ENCODE data around the gene EPHB2. TPM values are rescaled to one million over a fixed set of nuclear protein-coding genes. Genes with fewer than 3 reads are reported as not detected.

EPHB2 gene
- total and polyA plus RNA-seq, 2 of the 8 experiments (the other 6 are each of a cell fraction or from before 2014, with no cell fraction given), result 15.8 to 17.2 TPM

GRCh38 chr1:22860883-22861385 lies 150.3 kb downstream of the EPHB2 start:
- no peaks in the 10 kb centered on the region for H3K36me3 ChIP-seq (ENCODE audit: control insufficient read depth in 2 of 4, insufficient read depth in 4 of 4, low read length in 3 of 4)
- 81% methylated on average over 4 of the region's 4 CpGs; no CpG with 5 or more reads in 1 of the 2 experiments for WGBS, 2 experiments (ENCODE audit: extremely low coverage in 1 of 2, insufficient coverage in 1 of 2, insufficient read length in 1 of 2, insufficient replicate concordance in 2 of 2, low coverage in 1 of 2, low lambda C conversion rate in 2 of 2, missing lambda C conversion rate in 1 of 2)
- H2AFZ ChIP-seq (ENCODE audit: low read length), result no peak overlapping the region
- CTCF ChIA-PET (ENCODE audit: partially characterized antibody), result interaction anchor here (0.7 to 8.5 kb wide), 41 partner anchors 10 to 434 kb away, joined by 3 to 132 read pairs (median 10); no protein-coding TSS in a partner anchor
- H3K79me1 ChIP-seq (ENCODE audit: low read depth, low read length), result no peaks in the 10 kb centered on the region
- peaks cover 0 to 3% (median 0%) of the 10 kb centered on the region in 4 experiments; a peak in 3 of 7 replicates for H3K4me1 ChIP-seq (replicated peaks in 1 of 4; ENCODE audit: control insufficient read depth in 3 of 4, insufficient read depth in 4 of 4, low read length in 3 of 4)
- H4K20me1 ChIP-seq (replicated peaks in 1 of 2; ENCODE audit: control insufficient read depth in 1 of 2, insufficient read depth in 2 of 2, low read length in 2 of 2), result no peaks in the 10 kb centered on the region
- no peak overlapping the region for H4K5ac ChIP-seq (ENCODE audit: insufficient read length, low read depth, low read length)
- H4K91ac ChIP-seq (replicated peaks; ENCODE audit: insufficient read length, low read length), result no peak overlapping the region
- H3K4me3 ChIP-seq (ENCODE audit: extremely low read depth in 1 of 4, insufficient read depth in 2 of 4, low read depth in 3 of 4, low read length in 4 of 4), result no peak overlapping the region
- H2BK15ac ChIP-seq (ENCODE audit: low read length), result no peak overlapping the region
- no peaks in the 10 kb centered on the region; a peak in 1 of 7 replicates for H3K27me3 ChIP-seq (replicated peaks in 1 of 4; ENCODE audit: control insufficient read depth in 3 of 4, extremely low read depth in 1 of 4, insufficient read depth in 3 of 4, low read length in 3 of 4)
- H2AK5ac ChIP-seq (ENCODE audit: low read depth, low read length), result no peak overlapping the region
- H3K9ac ChIP-seq (replicated peaks in 1 of 4; ENCODE audit: extremely low read depth in 1 of 4, low read depth in 3 of 4, low read length in 3 of 4), result no peak overlapping the region
- H3K56ac ChIP-seq (replicated peaks; ENCODE audit: insufficient read length, low read depth, low read length), result no peak overlapping the region
- no peak overlapping the region for H3K27ac ChIP-seq (ENCODE audit: low read depth, low read length)
- H3K9me3 ChIP-seq (ENCODE audit: insufficient read depth in 2 of 2, low read depth in 1 of 2, low read length in 1 of 2), result no peaks in the 10 kb centered on the region
- no peaks in the 10 kb centered on the region for H3K23me2 ChIP-seq (ENCODE audit: low read depth, low read length)
- no peak overlapping the region for H2BK5ac ChIP-seq (ENCODE audit: low read depth, low read length)
- no peak overlapping the region for H3K14ac ChIP-seq (ENCODE audit: insufficient read length)
- DNase-seq (ENCODE audit: low read depth in 1 of 2, low spot score in 2 of 2) (no peak), FAIRE-seq (no peak)
- no peak overlapping the region for H2BK20ac ChIP-seq (ENCODE audit: low read length)
- no peak overlapping the region for H4K8ac ChIP-seq (ENCODE audit: extremely low read depth, insufficient read depth, low read length)
- H2BK12ac ChIP-seq (ENCODE audit: low read depth, low read length), result no peak overlapping the region
- H3K4me2 ChIP-seq (ENCODE audit: insufficient read depth in 1 of 2, low read depth in 2 of 2, low read length in 2 of 2), result no peak overlapping the region
- H3K18ac ChIP-seq (ENCODE audit: extremely low read depth, low read length), result no peak overlapping the region
- H3K79me2 ChIP-seq (ENCODE audit: control insufficient read depth in 1 of 2, insufficient read depth in 2 of 2, low read length in 2 of 2), result no peaks in the 10 kb centered on the region
- POLR2A ChIA-PET (ENCODE audit: partially characterized antibody), result no interaction called here
- H2BK120ac ChIP-seq (replicated peaks; ENCODE audit: low read depth, low read length), result no peak overlapping the region
- no peak overlapping the region for H3K4ac ChIP-seq (replicated peaks; ENCODE audit: insufficient read length, low read depth, low read length)
- no peak overlapping the region for H3K23ac ChIP-seq (ENCODE audit: insufficient read length)
- no peak for TF ChIP-seq E2F6 (IDR thresholded peaks at IDR 0.05)
- TF ChIP-seq CBX8 (IDR thresholded peaks at IDR 0.05; ENCODE audit: borderline replicate concordance, low read depth, low read length), result no peak
- TF ChIP-seq, protein P1, sequence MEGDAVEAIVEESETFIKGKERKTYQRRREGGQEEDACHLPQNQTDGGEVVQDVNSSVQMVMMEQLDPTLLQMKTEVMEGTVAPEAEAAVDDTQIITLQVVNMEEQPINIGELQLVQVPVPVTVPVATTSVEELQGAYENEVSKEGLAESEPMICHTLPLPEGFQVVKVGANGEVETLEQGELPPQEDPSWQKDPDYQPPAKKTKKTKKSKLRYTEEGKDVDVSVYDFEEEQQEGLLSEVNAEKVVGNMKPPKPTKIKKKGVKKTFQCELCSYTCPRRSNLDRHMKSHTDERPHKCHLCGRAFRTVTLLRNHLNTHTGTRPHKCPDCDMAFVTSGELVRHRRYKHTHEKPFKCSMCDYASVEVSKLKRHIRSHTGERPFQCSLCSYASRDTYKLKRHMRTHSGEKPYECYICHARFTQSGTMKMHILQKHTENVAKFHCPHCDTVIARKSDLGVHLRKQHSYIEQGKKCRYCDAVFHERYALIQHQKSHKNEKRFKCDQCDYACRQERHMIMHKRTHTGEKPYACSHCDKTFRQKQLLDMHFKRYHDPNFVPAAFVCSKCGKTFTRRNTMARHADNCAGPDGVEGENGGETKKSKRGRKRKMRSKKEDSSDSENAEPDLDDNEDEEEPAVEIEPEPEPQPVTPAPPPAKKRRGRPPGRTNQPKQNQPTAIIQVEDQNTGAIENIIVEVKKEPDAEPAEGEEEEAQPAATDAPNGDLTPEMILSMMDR (IDR thresholded peaks at IDR 0.05; ENCODE audit: control extremely low read depth in 1 of 3, insufficient read depth in 1 of 3, low read depth in 1 of 3, low read length in 3 of 3), result no peak
- no peak for TF ChIP-seq CREB1 (IDR thresholded peaks at IDR 0.05)
- no peak for TF ChIP-seq JUND (IDR thresholded peaks at IDR 0.05; ENCODE audit: low read length)
- TF ChIP-seq TAF1 (IDR thresholded peaks at IDR 0.05; ENCODE audit: low read depth, low read length), result no peak
- no peak for TF ChIP-seq RNF2 (IDR thresholded peaks at IDR 0.05; ENCODE audit: borderline replicate concordance, low read depth, low read length, missing control alignments, poor library complexity, severe bottlenecking)
- no peak for TF ChIP-seq RXRA (IDR thresholded peaks at IDR 0.05; ENCODE audit: insufficient read depth, low read depth, low read length)
- TF ChIP-seq YY1 (IDR thresholded peaks at IDR 0.05; ENCODE audit: low read depth, low read length), result no peak
- TF ChIP-seq NANOG (IDR thresholded peaks at IDR 0.05; ENCODE audit: insufficient read depth, low read depth, low read length, poor library complexity, severe bottlenecking), result no peak
